ENCODE results near the gene NR1H2.
A peak's percentile ranks its signal among the peaks of the same experiment; 100 is the strongest.
"Not testable (repeated sequence)": the region's sequence is repeated elsewhere in the genome, so short reads cannot be mapped to it uniquely, and the experiment has no call there.

Gene NR1H2

DNA sequence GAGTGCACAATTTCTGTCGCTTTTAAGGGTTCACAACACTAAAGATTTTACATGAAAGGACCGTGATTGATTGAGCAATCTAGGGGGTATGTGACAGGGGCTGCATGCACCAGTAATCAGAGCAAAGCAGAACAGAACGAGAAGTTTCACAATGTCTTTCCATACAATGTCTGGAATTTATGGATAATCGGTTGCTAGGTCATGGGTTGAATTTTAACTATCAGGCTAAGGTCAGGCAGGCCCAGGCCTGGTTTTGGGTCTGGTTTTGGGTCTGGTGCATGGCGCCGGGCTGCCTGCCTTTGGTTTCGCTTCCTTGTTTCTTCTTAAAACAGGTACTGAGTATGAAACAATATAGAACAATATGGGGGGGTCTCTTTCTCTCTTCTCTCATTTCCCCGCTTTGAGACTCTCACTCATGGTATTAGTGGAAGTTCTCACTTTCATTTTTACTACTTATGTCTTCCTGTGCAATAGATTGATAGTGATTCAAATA lies 29.1 kb upstream of the NR1H2 start:
- peak; percentile 66 for DNase-seq

DNA sequence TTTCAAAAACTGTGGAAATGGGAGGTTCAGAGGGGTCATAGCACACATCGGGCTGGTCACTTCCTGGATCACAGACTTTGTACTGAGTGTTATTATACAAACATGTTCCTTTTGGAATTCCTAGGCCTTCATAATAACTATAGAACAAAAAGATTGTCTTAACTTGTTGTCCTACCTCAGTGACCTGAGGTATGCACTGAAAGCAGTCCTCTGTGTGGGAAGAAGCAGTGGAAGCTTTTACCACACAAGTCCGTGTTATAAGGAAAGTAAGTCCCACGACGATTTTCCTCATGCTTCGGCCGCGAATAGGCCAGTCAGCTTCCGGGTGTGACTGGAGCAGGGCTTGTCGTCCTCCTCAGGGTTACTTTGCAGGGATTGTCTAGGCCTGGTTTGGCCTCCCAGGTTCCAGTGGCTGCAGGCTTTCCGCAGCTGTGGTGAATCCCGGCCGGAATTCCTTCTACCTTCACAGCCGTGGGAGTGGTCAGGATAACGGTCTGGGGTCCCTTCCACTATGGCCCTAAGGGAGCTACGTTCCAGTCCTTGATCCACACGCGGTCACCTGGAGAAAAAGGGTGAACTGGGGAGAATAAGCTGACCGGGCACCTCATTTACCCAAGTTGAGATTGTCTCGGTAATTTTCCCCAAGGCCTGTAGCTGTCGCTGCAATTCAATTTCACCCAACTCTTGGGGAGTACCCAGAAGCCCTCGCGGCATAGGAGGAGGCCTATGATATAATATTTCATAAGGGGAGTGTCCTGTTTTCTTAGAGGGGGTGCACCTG lies 26.8 kb upstream of the NR1H2 start:
- DNase-seq: no peak

DNA sequence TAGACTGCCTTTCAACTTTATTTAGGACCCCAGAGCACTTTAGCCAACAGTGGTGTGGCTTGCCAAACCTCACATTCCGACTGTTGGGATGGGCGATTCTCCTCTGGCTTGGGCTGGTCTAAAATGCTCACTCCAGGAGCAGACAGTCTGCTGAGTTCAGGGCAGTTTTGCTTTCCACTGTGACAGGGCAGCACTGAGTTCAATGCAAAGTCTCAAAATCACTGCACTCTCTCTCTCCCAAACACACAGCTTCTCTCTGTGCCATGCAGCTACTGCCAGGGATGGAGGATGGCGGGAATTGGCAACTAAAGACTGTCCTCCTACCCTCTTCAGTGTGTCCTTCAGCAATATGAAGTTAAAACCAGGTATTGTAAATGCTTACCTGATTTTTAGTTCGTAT lies 24.0 kb upstream of the NR1H2 start:
- no peak for DNase-seq

- DNase-seq: not testable (repeated sequence)
Measured at GRCh38 chr19:50353487-50353880, 22.8 kb upstream of the NR1H2 start.

DNA sequence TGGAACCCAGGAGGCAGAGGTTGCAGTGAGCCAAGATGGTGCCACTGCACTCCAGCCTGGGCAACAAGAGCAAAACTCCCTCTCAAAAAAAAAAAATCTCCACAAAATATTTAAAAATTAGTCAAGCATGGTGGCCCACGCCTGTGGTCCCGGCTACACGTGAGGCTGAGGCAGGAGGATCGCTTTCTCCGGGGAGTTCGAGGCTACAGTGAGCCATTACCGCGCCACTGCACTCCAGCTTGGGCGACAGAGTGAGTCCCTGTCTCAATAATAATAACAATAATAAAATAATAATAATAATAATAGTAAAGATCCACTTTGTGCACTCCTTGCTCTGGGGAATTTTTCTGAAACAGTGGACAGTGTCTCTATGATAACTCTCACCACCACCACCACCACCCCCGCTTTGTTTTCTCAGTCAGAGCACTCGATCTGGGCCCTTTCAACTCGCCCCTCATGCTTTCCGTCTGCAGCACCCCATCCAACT lies 19.5 kb upstream of the NR1H2 start:
- DNase-seq: no peak

- peak; percentile 92 for DNase-seq
Measured at GRCh38 chr19:50357178-50358100, 18.8 kb upstream of the NR1H2 start.

DNA sequence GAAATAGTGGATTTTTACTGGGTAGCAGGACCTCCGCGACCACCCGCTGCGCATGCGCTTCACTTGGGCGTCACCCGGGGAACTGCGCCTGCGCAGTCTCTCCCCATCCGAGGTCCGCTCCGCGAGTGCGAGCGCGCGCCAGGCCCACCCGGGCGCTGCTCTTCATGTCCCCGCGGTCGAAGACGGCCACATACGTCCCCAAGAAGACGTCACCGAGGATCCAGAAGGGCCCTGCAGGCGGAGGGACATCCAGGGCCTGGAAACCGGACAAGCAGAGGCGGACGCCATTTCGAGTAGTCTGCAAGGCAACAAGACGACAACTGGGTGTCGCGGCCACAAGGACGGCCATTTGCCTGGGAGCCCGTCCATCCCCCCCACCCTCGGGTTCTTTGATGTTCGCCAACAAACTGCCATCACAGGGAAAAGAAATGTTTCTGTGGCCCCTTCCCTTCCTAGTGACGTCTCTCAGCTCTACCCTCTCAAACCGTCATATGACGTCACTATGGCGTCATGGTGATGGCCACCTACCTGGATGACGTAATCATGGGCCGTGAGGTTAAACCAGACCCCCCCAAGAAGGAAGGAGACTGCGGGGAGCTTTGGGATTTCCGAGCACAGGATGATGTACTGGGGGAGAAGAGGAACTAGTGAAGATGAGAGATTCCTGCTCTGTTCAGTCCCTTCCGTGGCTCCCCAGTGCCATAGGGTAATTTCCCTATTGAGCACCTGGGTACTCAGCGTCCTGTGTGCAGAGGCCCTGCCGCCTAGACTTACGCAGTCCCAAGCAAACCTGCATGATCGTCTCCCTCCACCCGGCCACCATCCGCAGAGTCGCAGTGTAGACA lies 17.6 kb upstream of the NR1H2 start:
- DNase-seq: peak; percentile 80

DNA sequence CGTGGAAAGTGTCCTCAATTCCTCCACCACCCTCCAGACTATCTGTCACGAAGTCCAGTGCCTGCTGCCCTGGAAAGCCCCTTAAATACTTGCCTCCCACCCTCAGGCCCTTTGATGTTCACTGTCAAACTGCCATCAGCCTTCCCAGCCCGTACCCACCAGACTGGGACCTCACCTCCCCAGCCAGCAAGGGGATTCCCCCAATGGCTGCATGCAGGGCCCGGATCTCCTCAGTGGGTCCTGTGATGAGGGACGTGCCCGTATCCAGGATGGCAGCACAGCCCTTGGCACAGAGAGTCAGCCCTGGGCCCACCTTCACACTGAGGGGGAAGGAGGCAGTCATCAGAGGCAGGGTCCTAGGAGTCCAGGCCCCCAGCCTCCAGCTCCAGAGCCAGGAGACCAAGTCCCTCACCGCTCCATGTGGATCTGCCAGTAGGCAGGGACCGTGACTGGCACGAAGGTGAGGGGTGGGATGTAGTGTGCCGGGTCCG lies 16.9 kb upstream of the NR1H2 start:
- DNase-seq: no peak

GRCh38 chr19:50361290-50362029 lies 14.8 kb upstream of the NR1H2 start:
- DNase-seq: peak; percentile 51

DNA sequence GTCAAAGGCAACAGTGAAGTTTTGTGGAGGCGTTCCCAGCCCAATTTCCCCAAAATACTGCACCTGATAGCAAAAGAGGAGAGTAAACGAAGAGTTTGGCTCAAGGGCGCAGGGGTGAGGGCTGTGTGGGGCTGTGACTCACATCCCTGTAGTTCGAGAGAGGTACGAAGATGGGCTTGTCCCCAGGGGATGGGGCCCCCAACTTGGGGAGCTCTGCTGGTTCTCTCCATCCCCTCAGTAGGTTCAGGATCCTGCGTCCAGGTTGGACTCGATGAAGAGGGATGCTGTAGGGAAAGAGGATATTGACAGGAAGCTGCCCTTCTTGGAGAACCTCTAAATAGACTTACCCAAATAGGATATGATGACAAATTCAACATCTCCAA lies 14.2 kb upstream of the NR1H2 start:
- DNase-seq: peak; percentile 37

DNA sequence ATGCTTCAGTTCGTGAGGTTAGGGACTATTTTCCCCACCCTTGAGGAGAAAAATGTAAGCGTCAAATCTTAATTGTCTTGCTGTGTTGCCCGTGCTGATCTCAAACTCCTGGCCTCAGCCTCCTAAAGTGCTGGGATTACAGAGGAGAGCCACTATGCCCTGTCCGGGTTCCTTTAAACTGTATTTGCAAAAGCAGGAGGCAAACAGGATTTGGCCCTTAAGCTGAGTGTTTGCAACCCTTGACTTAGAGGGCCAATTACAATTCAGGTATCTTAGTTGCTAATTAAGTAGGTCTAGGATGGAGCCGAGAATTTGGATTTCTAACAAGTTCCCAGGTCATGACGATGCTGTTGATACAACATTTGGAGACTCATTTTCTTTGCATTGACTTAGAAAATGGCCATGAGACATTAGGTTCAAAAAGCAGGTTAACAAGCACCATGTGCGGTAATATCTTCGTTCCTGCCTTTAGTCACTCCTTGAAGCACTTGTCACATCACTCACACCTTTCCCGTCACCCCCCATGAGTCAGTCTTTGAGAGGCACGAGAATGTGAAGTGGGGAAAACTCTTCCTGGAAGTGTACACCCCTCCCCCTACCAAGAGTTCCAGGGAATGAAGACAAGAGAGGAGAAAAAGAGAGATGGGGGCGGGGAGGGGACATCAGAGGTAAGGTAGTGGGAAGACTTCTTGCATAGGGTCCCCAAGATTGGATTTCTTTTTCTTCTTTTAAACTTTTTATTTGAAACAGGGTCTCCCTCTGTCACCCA lies 13.4 kb upstream of the NR1H2 start:
- peak; percentile 68 for DNase-seq

- peak; percentile 40 for DNase-seq
Measured at GRCh38 chr19:50365434-50366306, 10.6 kb upstream of the NR1H2 start, which contains the start of gene NAPSA. NAPSA (minus strand) TSS chr19:50365639; CDS start chr19:50365621, 18 bp downstream.

DNA sequence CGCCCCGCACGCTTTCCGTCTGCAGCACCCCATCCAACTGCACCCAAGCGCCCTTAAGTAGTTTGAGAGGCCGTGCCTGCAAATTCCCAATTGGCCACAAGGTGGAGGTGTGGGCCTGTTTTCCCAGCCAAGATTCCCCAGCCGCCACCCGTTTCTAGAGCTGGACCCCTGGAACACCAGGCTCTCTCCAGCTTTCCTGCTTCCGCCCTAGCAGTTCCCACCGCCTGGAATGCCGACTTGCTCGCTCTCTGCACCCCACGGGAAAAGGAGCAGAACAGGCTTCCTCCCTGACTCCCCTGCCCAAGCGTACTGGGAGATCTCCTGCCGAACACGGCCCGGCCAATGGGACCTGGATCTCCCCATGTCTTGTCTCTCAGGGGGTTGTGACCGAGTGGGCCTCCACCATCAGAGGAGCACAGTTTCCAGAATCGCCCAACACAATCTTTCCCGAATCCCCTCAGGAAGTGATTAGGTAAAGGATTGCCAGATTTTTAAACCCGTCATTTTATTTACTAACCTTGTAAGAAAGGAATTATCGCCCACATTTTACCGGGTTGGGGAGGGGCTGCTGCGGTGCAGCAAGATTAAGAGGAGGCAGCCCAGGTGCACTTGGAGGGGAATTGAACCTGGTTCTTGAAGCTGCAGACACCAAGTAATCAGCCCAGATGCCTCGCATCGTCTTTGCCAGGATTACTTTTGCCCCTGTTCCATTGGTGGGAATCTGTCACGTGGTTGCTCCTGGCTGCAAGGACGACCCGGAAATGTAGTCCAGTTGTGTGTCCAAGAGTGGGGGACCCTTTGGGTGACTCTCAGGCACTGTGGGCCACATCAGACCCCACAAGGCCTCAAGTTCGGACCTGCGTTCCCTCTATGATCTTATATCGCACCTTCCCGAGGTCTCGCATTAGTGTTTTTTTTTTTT lies 7.3 kb upstream of the NR1H2 start:
- DNase-seq: peak; percentile 84

- no peak for DNase-seq
Measured at GRCh38 chr19:50371914-50372475, 4.3 kb upstream of the NR1H2 start.

GRCh38 chr19:50377051-50377461 lies 799 bp downstream of the NR1H2 start:
- DNase-seq: peak; percentile 69

- DNase-seq: no peak
Measured at GRCh38 chr19:50377517-50377916, 1.3 kb downstream of the NR1H2 start.

DNA sequence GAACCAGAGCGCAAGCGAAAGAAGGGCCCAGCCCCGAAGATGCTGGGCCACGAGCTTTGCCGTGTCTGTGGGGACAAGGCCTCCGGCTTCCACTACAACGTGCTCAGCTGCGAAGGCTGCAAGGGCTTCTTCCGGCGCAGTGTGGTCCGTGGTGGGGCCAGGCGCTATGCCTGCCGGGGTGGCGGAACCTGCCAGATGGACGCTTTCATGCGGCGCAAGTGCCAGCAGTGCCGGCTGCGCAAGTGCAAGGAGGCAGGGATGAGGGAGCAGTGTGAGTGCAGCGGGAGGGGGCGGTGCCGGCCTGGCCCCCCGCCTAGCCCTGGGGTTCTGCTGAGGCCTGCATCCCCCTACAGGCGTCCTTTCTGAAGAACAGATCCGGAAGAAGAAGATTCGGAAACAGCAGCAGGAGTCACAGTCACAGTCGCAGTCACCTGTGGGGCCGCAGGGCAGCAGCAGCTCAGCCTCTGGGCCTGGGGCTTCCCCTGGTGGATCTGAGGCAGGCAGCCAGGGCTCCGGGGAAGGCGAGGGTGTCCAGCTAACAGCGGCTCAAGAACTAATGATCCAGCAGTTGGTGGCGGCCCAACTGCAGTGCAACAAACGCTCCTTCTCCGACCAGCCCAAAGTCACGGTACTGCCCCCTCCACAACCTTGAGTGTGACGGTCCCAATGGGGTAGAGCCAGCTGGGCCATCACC lies 2.1 kb downstream of the NR1H2 start:
- no peak for DNase-seq

- DNase-seq: no peak
Measured at GRCh38 chr19:50378863-50379236, 2.6 kb downstream of the NR1H2 start.

Measured in stimulated activated CD4-positive, alpha-beta T cell treated with anti-CD3 and anti-CD28 coated beads, Interleukin-15, amount 100 ng/mL, for 24 hours (primary cell).